GM21576 (cell line): ENCODE data around the gene TAS2R4.
"Not testable (repeated sequence)": the region's sequence is repeated elsewhere in the genome, so short reads cannot be mapped to it uniquely, and the experiment has no call there.

Experiments
- ATAC-seq: cut with Tn5 transposase; IDR thresholded peaks from one replicate; pipeline ENCODE4 v1.9.1; 2021; ENCODE audit warnings: mild to moderate bottlenecking, moderate library complexity; ENCODE audit not compliant: unreplicated experiment

The TAS2R4 gene

GRCh38 chr7:141820067-141820466 is 43.6 kb downstream of the TAS2R4 start:
- ATAC-seq: no peak

- ATAC-seq: not testable (repeated sequence)
These were observed 46.0 kb downstream of the TAS2R4 start for GRCh38 chr7:141822432-141822831.
